ENCODE results near the gene ABLIM3.
"Not testable (repeated sequence)": the region's sequence is repeated elsewhere in the genome, so short reads cannot be mapped to it uniquely, and the experiment has no call there.

ABLIM3 gene

GRCh38 chr5:149157330-149157729, 16.0 kb downstream of the ABLIM3 start:
- DNase-seq (ENCODE audit: low spot score): no peak

- DNase-seq (ENCODE audit: low spot score): no peak
Observed at GRCh38 chr5:149160291-149160787, 19.0 kb downstream of the ABLIM3 start.

- DNase-seq (ENCODE audit: low spot score): no peak
Observed at GRCh38 chr5:149161026-149161687, 19.9 kb downstream of the ABLIM3 start.

GRCh38 chr5:149161850-149162249, 20.6 kb downstream of the ABLIM3 start:
- no peak for DNase-seq (ENCODE audit: low spot score)

GRCh38 chr5:149162401-149163084, 21.2 kb downstream of the ABLIM3 start:
- no peak for DNase-seq (ENCODE audit: low spot score)

- no peak for DNase-seq (ENCODE audit: low spot score)
Observed at GRCh38 chr5:149164731-149165130, 23.4 kb downstream of the ABLIM3 start.

- DNase-seq (ENCODE audit: low spot score): no peak
Observed at GRCh38 chr5:149166128-149166527, 24.8 kb downstream of the ABLIM3 start.

GRCh38 chr5:149166591-149167100, 25.4 kb downstream of the ABLIM3 start:
- DNase-seq (ENCODE audit: low spot score): no peak

- no peak for DNase-seq (ENCODE audit: low spot score)
Observed at GRCh38 chr5:149168276-149168906, 27.1 kb downstream of the ABLIM3 start.

- DNase-seq (ENCODE audit: low spot score): no peak
Observed at GRCh38 chr5:149170299-149170698, 29.0 kb downstream of the ABLIM3 start.

GRCh38 chr5:149172261-149172660, 31.0 kb downstream of the ABLIM3 start:
- DNase-seq (ENCODE audit: low spot score): no peak

GRCh38 chr5:149172709-149173505, 31.6 kb downstream of the ABLIM3 start:
- no peak for DNase-seq (ENCODE audit: low spot score)

- no peak for DNase-seq (ENCODE audit: low spot score)
Observed at GRCh38 chr5:149174847-149175234, 33.5 kb downstream of the ABLIM3 start.

- DNase-seq (ENCODE audit: low spot score): no peak
Observed at GRCh38 chr5:149175346-149176105, 34.2 kb downstream of the ABLIM3 start.

GRCh38 chr5:149177339-149177843, 36.1 kb downstream of the ABLIM3 start:
- DNase-seq (ENCODE audit: low spot score): no peak

- DNase-seq (ENCODE audit: low spot score): no peak
Observed at GRCh38 chr5:149177911-149178565, 36.7 kb downstream of the ABLIM3 start.

GRCh38 chr5:149181732-149182131, 40.4 kb downstream of the ABLIM3 start:
- DNase-seq (ENCODE audit: low spot score): no peak

- no peak for DNase-seq (ENCODE audit: low spot score)
Observed at GRCh38 chr5:149182241-149182640, 40.9 kb downstream of the ABLIM3 start.

GRCh38 chr5:149185067-149185466, 43.8 kb downstream of the ABLIM3 start:
- DNase-seq (ENCODE audit: low spot score): no peak

- no peak for DNase-seq (ENCODE audit: low spot score)
Observed at GRCh38 chr5:149186506-149186905, 45.2 kb downstream of the ABLIM3 start.

- DNase-seq (ENCODE audit: low spot score): not testable (repeated sequence)
Observed at GRCh38 chr5:149187617-149188016, 46.3 kb downstream of the ABLIM3 start.
